Endothelial cell of umbilical vein (primary cell): Measurements from ENCODE around the gene H2BW1. TPM values are rescaled to one million over a fixed set of nuclear protein-coding genes. Genes with fewer than 3 reads are reported as not detected.

Source experiments
- BruUV-seq: library from RNA; stranded (reverse); fragments of 400-500 nt; replicated peaks from 2 replicates; lab custom pipeline; 2021; lab: Mats Ljungman, UMichigan
- CTCF ChIA-PET: fragments of 300-600, 350-600 bp; sonication (Branson Sonifier 250); formaldehyde crosslinking; loops from one replicate; lab custom pipeline; 2021; ENCODE audit warnings: antibody characterized with exemption, inconsistent platforms; lab: Charles Lee
- POLR2A ChIA-PET: fragments of 300-600, 350-600 bp; sonication (Branson Sonifier 250); formaldehyde crosslinking; loops from one replicate; lab custom pipeline; 2021; ENCODE audit warnings: antibody characterized with exemption, inconsistent platforms; lab: Charles Lee
- DNase-seq: peaks from one replicate; pipeline ENCODE4 v3.0.0-alpha.2; 2011; ENCODE audit warnings: low read depth, low spot score
- FAIRE-seq: peaks from 2 replicates; lab custom pipeline; 2011; peaks lifted over from hg19 to GRCh38; lab: Jason Lieb, UNC
- H2AFZ ChIP-seq: 2 replicates; pipeline ENCODE4 v1.6.0; 2012; ENCODE audit warnings: low read depth, low read length, control low read depth, inconsistent platforms
- H3K27ac ChIP-seq: 2 replicates; pipeline ENCODE4 v1.5.1; 2011; ENCODE audit warnings: low read depth, mild to moderate bottlenecking, control low read depth, low read length, moderate library complexity; ENCODE audit not compliant: insufficient read depth
- H3K27me3 ChIP-seq, 2 experiments: 2 replicates each; pipeline versions ENCODE4 v1.6.0 to v1.6.1; 2011; ENCODE audit warnings: low read length in 2 of 2, mixed read lengths in 1 of 2; ENCODE audit not compliant: control insufficient read depth in 2 of 2, insufficient read depth in 2 of 2
- H3K36me3 ChIP-seq, 2 experiments: 2 replicates in 1 of 2; 3 replicates in 1 of 2; pipeline ENCODE4 v1.5.1; 2011; ENCODE audit warnings: low read length in 2 of 2, mild to moderate bottlenecking in 1 of 2, moderate library complexity in 1 of 2; ENCODE audit not compliant: control insufficient read depth in 2 of 2, insufficient read depth in 2 of 2; ENCODE audit errors: extremely low read depth in 1 of 2
- H3K4me1 ChIP-seq: 3 replicates; pipeline ENCODE4 v1.5.1; 2011; ENCODE audit warnings: mild to moderate bottlenecking, low read length; ENCODE audit not compliant: control insufficient read depth, insufficient read depth; ENCODE audit errors: extremely low read depth
- H3K4me2 ChIP-seq: 2 replicates; pipeline ENCODE4 v1.6.1; 2011; ENCODE audit warnings: low read length, control low read depth, mixed read lengths; ENCODE audit not compliant: insufficient read depth
- H3K4me3 ChIP-seq, 3 experiments: fragments of 200-600 bp in 1 of 3; sonication (generic), shearing (Covaris generic) in 1 of 3; replicated peaks in 1 of 3; 2 replicates each; pipeline ENCODE4 v1.5.1; 2011 to 2016; ENCODE audit warnings: control low read depth in 3 of 3, low read length in 3 of 3, mild to moderate bottlenecking in 2 of 3, inconsistent platforms in 1 of 3, low read depth in 1 of 3, moderate library complexity in 1 of 3; ENCODE audit not compliant: insufficient read depth in 1 of 3
- H3K79me2 ChIP-seq: 2 replicates; pipeline ENCODE4 v1.6.0; 2012; ENCODE audit warnings: low read length, inconsistent platforms; ENCODE audit not compliant: control insufficient read depth, insufficient read depth
- H3K9ac ChIP-seq: replicated peaks from 2 replicates; pipeline ENCODE3; 2011; ENCODE audit warnings: low read length, control low read depth; ENCODE audit not compliant: insufficient read depth; ENCODE audit errors: extremely low read depth
- H3K9me1 ChIP-seq: replicated peaks from 3 replicates; pipeline ENCODE4 v1.6.0; 2011; ENCODE audit warnings: mild to moderate bottlenecking, low read length; ENCODE audit not compliant: control insufficient read depth, insufficient read depth; ENCODE audit errors: extremely low read depth
- H3K9me3 ChIP-seq: replicated peaks from 2 replicates; pipeline ENCODE4 v1.5.1; 2012; ENCODE audit warnings: low read length, inconsistent platforms; ENCODE audit not compliant: control insufficient read depth, insufficient read depth
- H4K20me1 ChIP-seq: replicated peaks from 2 replicates; pipeline ENCODE3; 2011; ENCODE audit warnings: mild to moderate bottlenecking, low read length; ENCODE audit not compliant: control insufficient read depth, insufficient read depth; ENCODE audit errors: extremely low read depth
- EZH2 ChIP-seq: IDR thresholded peaks from 2 replicates; pipeline ENCODE4 v1.6.1; 2012; ENCODE audit warnings: borderline replicate concordance, low read depth, mild to moderate bottlenecking, moderate library complexity, low read length, inconsistent platforms; ENCODE audit not compliant: severe bottlenecking
- FOS ChIP-seq: IDR thresholded peaks from 2 replicates; pipeline ENCODE4 v1.6.1; 2011; ENCODE audit warnings: mild to moderate bottlenecking, low read length, moderate library complexity, borderline replicate concordance; ENCODE audit not compliant: insufficient read depth
- GATA2 ChIP-seq: IDR thresholded peaks from 2 replicates; pipeline ENCODE4 v1.7.0; 2011; ENCODE audit warnings: low read depth, mild to moderate bottlenecking, moderate library complexity, mixed read lengths, low read length; ENCODE audit not compliant: insufficient read length, insufficient read depth
- JUN ChIP-seq: IDR thresholded peaks from 2 replicates; pipeline ENCODE4 v1.6.1; 2011; ENCODE audit warnings: borderline replicate concordance, low read depth; ENCODE audit not compliant: insufficient read length, insufficient read depth
- MYC ChIP-seq: IDR thresholded peaks from one replicate; pipeline ENCODE4 v1.6.1; 2011; ENCODE audit warnings: mild to moderate bottlenecking, low read depth, low read length
- POLR2A ChIP-seq: IDR thresholded peaks from 2 replicates; pipeline ENCODE4 v1.6.1; 2012; ENCODE audit warnings: low read depth, mild to moderate bottlenecking, control low read depth, low read length
- POLR2AphosphoS5 ChIP-seq: IDR thresholded peaks from 2 replicates; pipeline ENCODE4 v1.6.1; 2012; ENCODE audit warnings: low read depth, mild to moderate bottlenecking, control low read depth, low read length, moderate library complexity; ENCODE audit not compliant: insufficient read depth
- dilution Hi-C: fragments of 300-500 bp; cut with MboI; formaldehyde crosslinking; loops from one replicate; pipeline ENCODE4 v1.15.0; 2019; ENCODE audit warnings: low sequenced_read_pairs; ENCODE audit not compliant: extremely low pct_ligation_motif_present
- intact Hi-C: fragments of 100-400 bp; cut with micrococcal nuclease; formaldehyde crosslinking; loops from one replicate; pipeline ENCODE4 v1.10.0; 2022
- polyA plus RNA-seq, 4 experiments: library from polyadenylated mRNA; depleted of rRNA in 3 of 4; stranded (reverse) in 3 of 4; unstranded in 1 of 4; fragments of >200 nt; gene quantifications; 2 replicates each; pipeline versions ENCODE4 v1.2.1 to v1.2.3, GENCODE V29; 2011 to 2012; ENCODE audit warnings: missing spikeins in 1 of 4
- total RNA-seq: library from RNA; stranded (reverse); gene quantifications from 2 replicates; pipeline ENCODE4 v1.2.3, GENCODE V29; 2021
- TF ChIP-seq, protein P1 (sequence below): IDR thresholded peaks from 2 replicates; pipeline ENCODE4 v1.6.1; 2011; ENCODE audit not compliant: insufficient read depth, insufficient read length
- TF ChIP-seq, protein P2 (sequence below), 2 donors: IDR thresholded peaks; 1 replicate in 1 of 2; 2 replicates in 1 of 2; pipeline ENCODE4 v1.5.1; 2011; ENCODE audit warnings: low read length in 2 of 2, mild to moderate bottlenecking in 2 of 2, moderate library complexity in 2 of 2, control low read depth in 1 of 2, inconsistent platforms in 1 of 2, low read depth in 1 of 2; ENCODE audit not compliant: insufficient read depth in 1 of 2; ENCODE audit errors: extremely low read depth in 1 of 2

The H2BW1 gene
- total and polyA plus RNA-seq, 2 donors (not counting 3 experiments of a cell fraction or from before 2014, with no cell fraction given): not detected

DNA sequence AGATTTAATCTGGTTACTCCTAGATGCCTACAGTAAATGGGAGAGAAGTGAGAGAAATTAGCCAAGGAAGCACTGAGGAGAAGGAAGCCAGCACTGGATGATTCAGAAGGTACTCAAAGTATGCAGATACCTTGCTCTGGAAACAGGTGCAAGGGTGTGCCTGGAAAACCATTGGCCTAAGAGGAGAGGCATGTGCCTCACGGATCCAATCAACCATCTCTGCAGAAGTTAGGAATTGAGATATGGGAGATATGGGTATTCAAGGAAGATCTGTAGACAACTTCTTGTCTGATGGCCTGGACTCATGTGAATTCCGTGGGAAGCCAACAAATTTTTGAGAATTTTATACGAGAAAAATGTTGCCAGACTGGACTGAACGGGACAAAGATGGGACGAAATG lies 4.7 kb downstream of the H2BW1 start:
- intact Hi-C loops (no loop called here), dilution Hi-C loops (no loop called here)
- Histone ChIP-seq H3K9me1 (no peaks in the 10 kb centered on the region), H2AFZ (no peak overlapping the region), H3K4me2 (no peak overlapping the region), H3K4me3 (no peak overlapping the region), H3K9me3 (no peaks in the 10 kb centered on the region), H4K20me1 (no peaks in the 10 kb centered on the region), H3K4me1 (no peaks in the 10 kb centered on the region), H3K9ac (no peak overlapping the region), H3K79me2 (no peaks in the 10 kb centered on the region), H3K27ac (no peak overlapping the region), H3K27me3 (no peaks in the 10 kb centered on the region), H3K36me3 (no peaks in the 10 kb centered on the region)
- DNase-seq (no peak), FAIRE-seq (no peak)
- TF ChIP-seq, protein P1, sequence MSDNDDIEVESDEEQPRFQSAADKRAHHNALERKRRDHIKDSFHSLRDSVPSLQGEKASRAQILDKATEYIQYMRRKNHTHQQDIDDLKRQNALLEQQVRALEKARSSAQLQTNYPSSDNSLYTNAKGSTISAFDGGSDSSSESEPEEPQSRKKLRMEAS: no peak
- no peak for TF ChIP-seq POLR2A
- TF ChIP-seq JUN: no peak
- TF ChIP-seq POLR2AphosphoS5: no peak
- TF ChIP-seq, protein P2, sequence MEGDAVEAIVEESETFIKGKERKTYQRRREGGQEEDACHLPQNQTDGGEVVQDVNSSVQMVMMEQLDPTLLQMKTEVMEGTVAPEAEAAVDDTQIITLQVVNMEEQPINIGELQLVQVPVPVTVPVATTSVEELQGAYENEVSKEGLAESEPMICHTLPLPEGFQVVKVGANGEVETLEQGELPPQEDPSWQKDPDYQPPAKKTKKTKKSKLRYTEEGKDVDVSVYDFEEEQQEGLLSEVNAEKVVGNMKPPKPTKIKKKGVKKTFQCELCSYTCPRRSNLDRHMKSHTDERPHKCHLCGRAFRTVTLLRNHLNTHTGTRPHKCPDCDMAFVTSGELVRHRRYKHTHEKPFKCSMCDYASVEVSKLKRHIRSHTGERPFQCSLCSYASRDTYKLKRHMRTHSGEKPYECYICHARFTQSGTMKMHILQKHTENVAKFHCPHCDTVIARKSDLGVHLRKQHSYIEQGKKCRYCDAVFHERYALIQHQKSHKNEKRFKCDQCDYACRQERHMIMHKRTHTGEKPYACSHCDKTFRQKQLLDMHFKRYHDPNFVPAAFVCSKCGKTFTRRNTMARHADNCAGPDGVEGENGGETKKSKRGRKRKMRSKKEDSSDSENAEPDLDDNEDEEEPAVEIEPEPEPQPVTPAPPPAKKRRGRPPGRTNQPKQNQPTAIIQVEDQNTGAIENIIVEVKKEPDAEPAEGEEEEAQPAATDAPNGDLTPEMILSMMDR (IDR thresholded peaks at IDR 0.05; ENCODE audit: extremely low read depth in 1 of 2, insufficient read depth in 1 of 2, low read depth in 1 of 2, low read length in 2 of 2): no peak
- TF ChIP-seq GATA2: no peak
- no peak for TF ChIP-seq MYC
- TF ChIP-seq EZH2: no peak
- no peak for TF ChIP-seq FOS
- no TSS peak for BruUV-seq
- ChIA-PET CTCF (no interaction called here), POLR2A (no interaction called here)
